ENCODE data around the gene CDC45. TPM values are rescaled to one million over a fixed set of nuclear protein-coding genes. Genes with fewer than 3 reads are reported as not detected.

Gene CDC45
- polyA plus RNA-seq, 3 donors, result 18.1 to 19.6 (median 18.7) TPM

- DNase-seq, result no peak
These were observed 12.9 kb downstream of the CDC45 start for GRCh38 chr22:19492504-19493174.

GRCh38 chr22:19494001-19494560 is 14.4 kb downstream of the CDC45 start:
- no peak for DNase-seq

GRCh38 chr22:19494676-19495173 is 15.0 kb downstream of the CDC45 start:
- DNase-seq, result no peak

GRCh38 chr22:19495562-19496323 is 16.0 kb downstream of the CDC45 start:
- DNase-seq, result no peak

GRCh38 chr22:19496324-19496630 is 16.6 kb downstream of the CDC45 start:
- DNase-seq, result no peak

- DNase-seq, result peak; percentile 49
These were observed 17.5 kb downstream of the CDC45 start for GRCh38 chr22:19497245-19497644.

- no peak for DNase-seq
These were observed 18.6 kb downstream of the CDC45 start for GRCh38 chr22:19498154-19498865.

- DNase-seq, result no peak
These were observed 19.1 kb downstream of the CDC45 start for GRCh38 chr22:19498866-19499190.

GRCh38 chr22:19499236-19499879 is 19.6 kb downstream of the CDC45 start:
- DNase-seq, result no peak

GRCh38 chr22:19499880-19500242 is 20.1 kb downstream of the CDC45 start:
- no peak for DNase-seq

- DNase-seq, result no peak
These were observed 22.3 kb downstream of the CDC45 start for GRCh38 chr22:19501897-19502447.

- DNase-seq, result no peak
These were observed 23.6 kb downstream of the CDC45 start for GRCh38 chr22:19503367-19503766.

- no peak for DNase-seq
These were observed 24.1 kb downstream of the CDC45 start for GRCh38 chr22:19503869-19504268.

- no peak for DNase-seq
These were observed 25.4 kb downstream of the CDC45 start for GRCh38 chr22:19504900-19505734.

GRCh38 chr22:19505735-19506126 is 26.0 kb downstream of the CDC45 start:
- no peak for DNase-seq

- no peak for DNase-seq
These were observed 26.5 kb downstream of the CDC45 start for GRCh38 chr22:19506212-19506611.

GRCh38 chr22:19507534-19507861 is 27.8 kb downstream of the CDC45 start:
- DNase-seq, result no peak

- no peak for DNase-seq
These were observed 28.5 kb downstream of the CDC45 start for GRCh38 chr22:19508024-19508776.

- no peak for DNase-seq
These were observed 29.5 kb downstream of the CDC45 start for GRCh38 chr22:19509191-19509590.

- no peak for DNase-seq
These were observed 30.2 kb downstream of the CDC45 start for GRCh38 chr22:19509923-19510322.
